ENCODE measurements around the gene SH3BGRL3. TPM values are rescaled to one million over a fixed set of nuclear protein-coding genes. Genes with fewer than 3 reads are reported as not detected.

The SH3BGRL3 gene
- total and polyA plus RNA-seq, 2 donors from 2014 or later: 140 to 180 TPM

DNA sequence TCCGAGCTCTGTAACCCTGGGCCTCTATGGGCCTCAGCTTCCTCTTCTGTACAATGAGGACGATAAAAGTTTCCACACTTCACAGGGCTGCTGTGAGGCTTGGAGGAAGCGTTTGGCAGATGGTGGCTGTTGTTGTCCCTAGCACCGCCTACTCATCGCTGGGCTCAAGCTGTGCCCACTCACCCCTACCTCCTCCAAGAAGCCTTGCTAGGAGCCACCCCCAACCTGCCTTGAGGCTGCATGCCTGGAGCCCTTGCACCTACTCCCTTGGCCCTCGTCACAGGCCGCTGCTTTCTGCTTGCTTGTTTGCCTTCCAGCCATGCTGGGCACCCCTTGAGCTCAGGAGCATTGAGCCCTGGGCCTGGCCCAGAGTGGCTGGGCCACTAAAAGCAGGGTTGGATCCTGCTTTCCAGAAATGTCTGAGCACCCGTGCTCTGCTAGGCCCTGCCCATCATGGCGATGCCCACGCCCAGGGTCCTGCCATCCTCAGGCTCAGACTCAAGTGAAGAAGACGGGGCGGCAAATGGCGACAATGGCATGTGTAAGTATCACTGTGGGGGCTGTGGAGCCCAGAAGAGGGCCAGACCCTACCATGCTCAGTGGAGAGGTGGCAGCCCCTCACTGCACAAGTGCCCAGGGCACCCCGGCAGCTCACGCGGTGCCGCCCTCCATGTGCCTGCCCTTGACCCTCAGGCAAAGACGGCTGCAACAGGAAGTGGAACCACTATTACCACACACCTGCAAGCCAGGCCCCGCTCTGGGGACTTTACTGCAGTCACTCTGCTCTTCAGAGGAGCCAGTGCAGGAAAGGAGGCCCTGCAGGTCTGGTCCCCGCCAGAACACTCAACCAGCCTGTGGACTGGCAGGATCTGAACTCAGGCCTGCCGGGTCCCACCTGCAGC is 9.5 kb downstream of the SH3BGRL3 start:
- Histone ChIP-seq H3K27me3 (ENCODE audit: control insufficient read depth, insufficient read depth, low read length) (no peaks in the 10 kb centered on the region), H3K4me1 (ENCODE audit: control insufficient read depth in 2 of 3, insufficient read depth in 2 of 3, low read depth in 1 of 3, low read length in 3 of 3) (peaks cover 0 to 5% (median 0%) of the 10 kb centered on the region in 3 donors), H3K4me3 (ENCODE audit: low read length in 3 of 3) (no peak overlapping the region), H3K27ac (ENCODE audit: low read depth in 2 of 2, low read length in 2 of 2) (no peak overlapping the region), H3K36me3 (ENCODE audit: control insufficient read depth in 2 of 3, insufficient read depth in 3 of 3, low read length in 3 of 3) (no peaks in the 10 kb centered on the region), H3K9me3 (ENCODE audit: control insufficient read depth in 2 of 3, insufficient read depth in 1 of 3, low read length in 3 of 3) (no peaks in the 10 kb centered on the region), H3K9ac (ENCODE audit: low read length in 3 of 3) (no peak overlapping the region)
- TF ChIP-seq, protein P1, sequence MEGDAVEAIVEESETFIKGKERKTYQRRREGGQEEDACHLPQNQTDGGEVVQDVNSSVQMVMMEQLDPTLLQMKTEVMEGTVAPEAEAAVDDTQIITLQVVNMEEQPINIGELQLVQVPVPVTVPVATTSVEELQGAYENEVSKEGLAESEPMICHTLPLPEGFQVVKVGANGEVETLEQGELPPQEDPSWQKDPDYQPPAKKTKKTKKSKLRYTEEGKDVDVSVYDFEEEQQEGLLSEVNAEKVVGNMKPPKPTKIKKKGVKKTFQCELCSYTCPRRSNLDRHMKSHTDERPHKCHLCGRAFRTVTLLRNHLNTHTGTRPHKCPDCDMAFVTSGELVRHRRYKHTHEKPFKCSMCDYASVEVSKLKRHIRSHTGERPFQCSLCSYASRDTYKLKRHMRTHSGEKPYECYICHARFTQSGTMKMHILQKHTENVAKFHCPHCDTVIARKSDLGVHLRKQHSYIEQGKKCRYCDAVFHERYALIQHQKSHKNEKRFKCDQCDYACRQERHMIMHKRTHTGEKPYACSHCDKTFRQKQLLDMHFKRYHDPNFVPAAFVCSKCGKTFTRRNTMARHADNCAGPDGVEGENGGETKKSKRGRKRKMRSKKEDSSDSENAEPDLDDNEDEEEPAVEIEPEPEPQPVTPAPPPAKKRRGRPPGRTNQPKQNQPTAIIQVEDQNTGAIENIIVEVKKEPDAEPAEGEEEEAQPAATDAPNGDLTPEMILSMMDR (IDR thresholded peaks at IDR 0.05; ENCODE audit: borderline replicate concordance, extremely low read depth, insufficient read depth): no peak
- DNase-seq: peak in 1 of 5 donors; percentile 72
- no peak for FAIRE-seq
- intact Hi-C loops (cut with DNase I): no loop called here

DNA sequence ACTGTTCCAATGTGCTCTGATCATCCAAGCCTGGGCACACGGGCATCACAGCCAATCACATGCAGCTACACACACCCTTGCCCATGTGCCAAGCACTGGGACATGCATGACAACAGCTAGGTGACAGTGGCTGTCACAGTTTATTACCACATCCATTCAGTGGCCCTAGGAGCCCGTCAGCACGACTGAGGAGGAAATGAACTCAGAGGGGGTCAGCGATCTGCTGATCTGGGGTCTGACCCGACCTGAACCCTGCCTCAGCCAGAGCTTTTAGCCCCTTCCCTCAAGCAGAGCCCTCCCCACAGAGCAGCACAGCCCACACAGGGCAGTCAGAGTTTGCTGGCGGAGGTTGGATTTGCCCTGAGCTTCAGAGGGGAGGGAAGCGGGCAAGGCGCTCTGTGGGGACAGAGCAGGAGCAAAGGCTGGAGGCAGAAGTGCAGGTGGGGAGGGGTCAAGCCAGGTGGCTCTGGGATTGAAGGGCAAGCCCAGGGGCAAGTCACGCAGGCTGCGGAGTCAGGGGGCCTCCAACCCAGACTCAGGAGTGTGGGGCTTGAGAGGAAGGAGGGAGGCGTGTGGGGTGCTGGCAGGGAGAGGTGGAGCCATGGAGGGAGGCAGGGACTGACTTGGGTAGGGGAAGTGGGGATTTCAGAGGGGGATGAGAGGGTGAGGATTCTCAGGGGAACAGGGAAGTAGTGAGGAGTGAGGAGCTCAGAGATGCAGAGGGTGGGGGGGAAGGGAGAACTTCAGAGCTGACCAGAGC is 10.4 kb downstream of the SH3BGRL3 start:
- no peak overlapping the region for H3K9ac ChIP-seq (ENCODE audit: low read length in 3 of 3)
- FAIRE-seq: no peak

DNA sequence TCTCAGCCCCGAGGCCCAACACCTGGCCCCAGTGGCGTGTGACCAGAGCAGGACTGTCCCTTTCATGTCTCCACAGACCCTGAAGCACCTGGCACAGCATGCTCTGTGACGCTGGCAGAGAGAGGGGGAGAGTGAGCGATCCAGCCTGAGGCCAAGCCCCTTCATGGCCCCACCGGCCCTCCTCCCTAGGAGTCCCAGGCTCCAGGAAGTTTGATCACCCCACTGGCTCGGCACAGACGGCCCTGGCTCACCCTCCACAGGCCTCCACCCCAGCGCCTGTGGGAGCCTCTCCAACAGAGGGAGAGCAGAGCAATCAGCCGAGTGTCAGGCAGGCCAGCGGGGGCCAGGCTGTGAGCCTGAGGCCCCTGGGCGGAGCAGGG is 11.0 kb downstream of the SH3BGRL3 start:
- intact Hi-C loops (cut with DNase I): no loop called here
- FAIRE-seq (no peak), DNase-seq (peak; percentile 60 to 78 (median 68))
- TF ChIP-seq, protein P1 (IDR thresholded peaks at IDR 0.05; ENCODE audit: borderline replicate concordance, extremely low read depth, insufficient read depth): no peak
- no peaks in the 10 kb centered on the region for H3K9me3 ChIP-seq (ENCODE audit: control insufficient read depth in 2 of 3, insufficient read depth in 1 of 3, low read length in 3 of 3)
- H3K36me3 ChIP-seq (ENCODE audit: control insufficient read depth in 2 of 3, insufficient read depth in 3 of 3, low read length in 3 of 3): no peaks in the 10 kb centered on the region
- no peak overlapping the region for H3K27ac ChIP-seq (ENCODE audit: low read depth in 2 of 2, low read length in 2 of 2)
- H3K4me3 ChIP-seq (ENCODE audit: low read length in 3 of 3): no peak overlapping the region
- H3K9ac ChIP-seq (ENCODE audit: low read length in 3 of 3): no peak overlapping the region
- peaks cover 0 to 5% (median 0%) of the 10 kb centered on the region in 3 donors for H3K4me1 ChIP-seq (ENCODE audit: control insufficient read depth in 2 of 3, insufficient read depth in 2 of 3, low read depth in 1 of 3, low read length in 3 of 3)
- no peaks in the 10 kb centered on the region for H3K27me3 ChIP-seq (ENCODE audit: control insufficient read depth, insufficient read depth, low read length)

More for the DNA sequence above, 10.4 kb downstream of the SH3BGRL3 start:
- TF ChIP-seq, protein P1 (IDR thresholded peaks at IDR 0.05; ENCODE audit: borderline replicate concordance, extremely low read depth, insufficient read depth): no peak
- intact Hi-C loops (cut with DNase I): no loop called here
- Histone ChIP-seq H3K27me3 (ENCODE audit: control insufficient read depth, insufficient read depth, low read length) (no peaks in the 10 kb centered on the region), H3K36me3 (ENCODE audit: control insufficient read depth in 2 of 3, insufficient read depth in 3 of 3, low read length in 3 of 3) (no peaks in the 10 kb centered on the region), H3K27ac (ENCODE audit: low read depth in 2 of 2, low read length in 2 of 2) (no peak overlapping the region), H3K4me3 (ENCODE audit: low read length in 3 of 3) (no peak overlapping the region), H3K9me3 (ENCODE audit: control insufficient read depth in 2 of 3, insufficient read depth in 1 of 3, low read length in 3 of 3) (no peaks in the 10 kb centered on the region), H3K4me1 (ENCODE audit: control insufficient read depth in 2 of 3, insufficient read depth in 2 of 3, low read depth in 1 of 3, low read length in 3 of 3) (peaks cover 0 to 5% (median 0%) of the 10 kb centered on the region in 3 donors)
- peak in 2 of 5 donors; percentile 60 to 71 for DNase-seq
